CD4-positive, alpha-beta T cell treated with Interleukin-6 for 4 hours (primary cell): Measurements from ENCODE around the gene HEBP1.
"Not testable (repeated sequence)": the region's sequence is repeated elsewhere in the genome, so short reads cannot be mapped to it uniquely, and the experiment has no call there.

ENCODE experiments used
- DNase-seq: peaks from one replicate; pipeline ENCODE4 v3.0.0-alpha.2; 2020; ENCODE audit warnings: mixed read lengths

HEBP1 gene, protein sequence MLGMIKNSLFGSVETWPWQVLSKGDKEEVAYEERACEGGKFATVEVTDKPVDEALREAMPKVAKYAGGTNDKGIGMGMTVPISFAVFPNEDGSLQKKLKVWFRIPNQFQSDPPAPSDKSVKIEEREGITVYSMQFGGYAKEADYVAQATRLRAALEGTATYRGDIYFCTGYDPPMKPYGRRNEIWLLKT

DNA sequence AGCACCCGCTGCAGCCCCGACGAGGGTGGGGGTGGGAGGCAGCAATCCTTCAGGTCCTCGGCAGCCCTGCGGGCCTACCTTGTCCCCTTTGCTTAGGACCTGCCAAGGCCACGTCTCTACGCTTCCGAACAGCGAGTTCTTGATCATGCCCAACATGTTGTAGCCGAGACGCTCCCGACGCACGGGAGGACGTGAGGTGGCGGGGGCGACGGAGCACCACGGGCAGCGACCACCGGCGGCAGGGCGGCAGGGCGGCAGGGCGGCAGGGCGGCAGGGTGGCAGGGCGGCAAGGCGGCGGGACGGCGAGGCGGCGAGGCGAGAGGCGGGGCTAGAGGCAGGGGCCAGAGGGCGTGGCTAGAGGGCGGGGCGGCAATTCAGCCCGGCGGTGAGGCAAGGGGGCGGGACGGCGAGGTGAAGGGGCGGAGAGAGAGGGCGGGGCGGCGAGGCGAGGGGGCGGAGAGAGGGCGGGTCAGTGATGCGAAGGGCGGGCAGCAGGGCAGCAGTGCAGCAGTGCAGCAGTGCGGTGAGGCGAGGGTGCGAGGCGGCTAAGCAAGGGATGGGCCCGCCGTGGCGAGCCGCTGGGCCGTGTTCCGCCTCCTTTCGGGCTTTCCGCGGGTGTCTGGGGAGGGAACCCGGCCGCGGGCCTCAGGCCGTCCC lies at the start of gene HEBP1:
HEBP1 (minus strand) TSS at position 307 of the 657 bp plus-strand sequence; CDS start at position 156, 151 bp downstream.
- DNase-seq: peak; percentile 95

DNA sequence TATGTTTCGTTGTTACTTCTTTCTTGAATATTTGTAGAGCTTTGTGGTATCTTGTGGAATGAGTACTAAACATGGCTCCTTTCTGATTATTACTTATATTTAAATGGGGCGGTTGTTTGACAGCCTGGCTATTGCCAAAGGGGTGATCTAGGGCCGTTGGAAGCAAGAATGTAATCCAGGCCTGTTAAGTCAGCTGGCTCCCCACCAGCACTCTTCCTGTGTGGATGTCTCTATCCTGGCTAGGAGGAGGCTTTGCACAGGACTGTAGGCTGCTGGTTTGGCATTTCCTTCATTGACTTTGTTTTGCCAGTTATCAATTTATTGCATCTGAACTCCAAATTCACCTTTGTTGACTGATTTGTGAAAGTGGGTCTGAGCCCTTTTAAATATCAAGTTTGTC lies 49.8 kb upstream of the HEBP1 start:
- no peak for DNase-seq

DNA sequence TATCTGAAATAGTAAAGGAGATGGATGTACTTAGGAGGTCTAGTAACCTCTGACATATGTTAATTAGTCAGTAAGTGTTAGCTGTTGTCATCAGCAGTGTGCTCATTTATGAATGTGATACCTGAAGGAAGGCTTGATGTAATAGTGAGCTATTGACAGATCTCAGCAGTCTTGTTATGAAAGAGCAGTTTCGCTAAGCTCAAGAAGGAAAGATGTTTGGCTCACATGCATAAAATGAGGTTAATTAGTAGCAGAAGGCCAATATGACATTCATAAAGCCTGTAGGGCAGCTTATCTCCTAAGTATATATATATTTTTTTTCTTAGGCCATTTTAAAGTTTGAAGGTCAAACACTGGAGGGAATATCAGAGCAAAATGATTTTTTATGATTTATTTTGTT lies 46.9 kb upstream of the HEBP1 start:
- DNase-seq: no peak

GRCh38 chr12:13045816-13046215 lies 45.8 kb upstream of the HEBP1 start:
- no peak for DNase-seq

- DNase-seq: no peak
Measured at GRCh38 chr12:13044906-13045299, 44.8 kb upstream of the HEBP1 start.

DNA sequence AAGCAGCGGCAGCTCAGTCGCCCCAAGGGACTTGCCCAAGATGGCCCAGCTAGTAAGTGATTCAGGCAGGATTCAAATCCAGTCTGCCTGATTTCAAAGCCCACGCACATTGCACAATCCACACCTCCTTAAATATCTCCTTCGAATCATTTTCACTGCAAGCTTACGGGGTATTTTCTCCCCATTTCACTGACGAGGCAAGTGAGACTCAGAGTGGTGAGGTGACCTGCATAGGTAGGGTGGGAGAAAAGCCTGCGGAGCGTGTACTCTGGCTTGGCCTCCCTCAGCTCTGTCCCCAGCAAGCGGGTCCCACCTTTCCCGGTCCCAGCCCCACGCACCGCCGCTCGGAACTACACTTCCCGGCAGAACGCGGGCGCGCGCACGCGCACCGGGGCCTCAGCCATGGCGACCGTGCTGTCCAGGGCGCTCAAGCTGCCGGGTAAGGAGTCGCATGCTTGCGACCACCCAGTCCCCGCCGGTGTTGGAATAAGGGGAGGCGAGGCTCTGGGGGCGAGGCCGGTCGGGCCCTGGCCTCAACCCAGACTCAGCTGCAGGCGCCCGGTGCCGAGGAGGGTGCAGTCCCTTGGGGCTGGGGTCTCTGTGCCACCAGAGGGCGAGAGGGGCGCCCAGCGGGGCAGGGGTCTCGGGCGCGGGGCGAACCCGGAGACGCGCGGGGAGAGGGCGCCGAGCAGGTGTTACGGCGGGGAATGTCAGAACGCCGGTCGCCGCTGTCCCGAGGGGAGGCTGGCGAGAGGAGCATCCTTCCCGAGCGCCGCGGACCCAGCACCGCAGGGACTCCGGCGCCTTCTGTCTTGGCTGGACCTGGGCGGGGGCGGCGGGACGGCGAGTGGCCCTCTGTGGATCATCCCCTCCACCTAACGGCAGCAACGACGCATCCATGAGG lies 44.2 kb upstream of the HEBP1 start, which contains the start of gene FAM234B:
FAM234B (plus strand) TSS at position 380 of the 904 bp plus-strand sequence; CDS start at position 403, 23 bp downstream.
- peak; percentile 81 for DNase-seq

DNA sequence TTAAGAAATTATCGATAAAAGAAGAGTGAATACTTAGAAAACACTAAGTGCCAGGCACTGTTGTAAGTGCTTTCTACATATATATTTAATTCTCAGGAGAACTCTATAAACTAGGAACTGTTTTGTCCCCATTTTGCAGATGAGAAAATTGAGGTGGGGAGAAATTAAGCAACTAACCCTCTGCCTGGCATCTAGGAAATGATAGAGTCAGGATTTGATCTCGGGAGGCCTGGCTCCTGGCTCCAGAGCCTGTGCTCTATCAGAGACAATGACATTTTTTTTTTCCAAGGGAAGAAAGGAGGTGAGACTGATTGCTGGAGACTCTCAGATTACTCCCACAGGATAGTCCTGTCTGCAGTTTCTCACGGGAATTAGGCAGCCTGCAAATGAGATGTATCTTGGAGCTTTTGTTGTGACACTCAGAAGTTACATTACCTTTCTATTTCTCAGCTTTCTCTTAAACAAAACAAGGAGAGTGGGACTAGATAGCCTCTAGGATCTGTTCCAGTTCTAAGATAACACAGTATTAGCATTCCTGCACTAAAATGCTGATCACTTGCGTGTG lies 42.7 kb upstream of the HEBP1 start:
- DNase-seq: no peak

DNA sequence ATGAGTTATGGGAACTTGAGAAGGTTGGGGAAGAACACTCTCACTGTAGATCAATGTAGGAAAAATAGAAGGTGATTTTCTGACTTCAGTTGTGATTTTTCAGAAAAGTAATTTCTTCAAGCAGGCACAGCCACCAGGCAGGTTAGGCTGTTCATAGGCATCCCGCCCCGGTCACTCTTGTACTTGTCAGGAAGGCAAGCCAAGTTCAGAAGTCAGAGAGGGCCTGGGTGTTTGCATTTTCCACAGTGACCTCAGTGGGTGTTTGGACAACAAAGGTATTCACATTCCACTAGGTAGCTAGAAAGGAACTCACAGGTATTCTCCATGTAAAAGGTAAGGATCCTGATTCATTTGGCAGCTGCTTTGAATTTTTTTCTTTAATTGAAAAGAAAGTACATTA lies 41.2 kb upstream of the HEBP1 start:
- no peak for DNase-seq

GRCh38 chr12:13039328-13039956 lies 39.4 kb upstream of the HEBP1 start:
- no peak for DNase-seq

DNA sequence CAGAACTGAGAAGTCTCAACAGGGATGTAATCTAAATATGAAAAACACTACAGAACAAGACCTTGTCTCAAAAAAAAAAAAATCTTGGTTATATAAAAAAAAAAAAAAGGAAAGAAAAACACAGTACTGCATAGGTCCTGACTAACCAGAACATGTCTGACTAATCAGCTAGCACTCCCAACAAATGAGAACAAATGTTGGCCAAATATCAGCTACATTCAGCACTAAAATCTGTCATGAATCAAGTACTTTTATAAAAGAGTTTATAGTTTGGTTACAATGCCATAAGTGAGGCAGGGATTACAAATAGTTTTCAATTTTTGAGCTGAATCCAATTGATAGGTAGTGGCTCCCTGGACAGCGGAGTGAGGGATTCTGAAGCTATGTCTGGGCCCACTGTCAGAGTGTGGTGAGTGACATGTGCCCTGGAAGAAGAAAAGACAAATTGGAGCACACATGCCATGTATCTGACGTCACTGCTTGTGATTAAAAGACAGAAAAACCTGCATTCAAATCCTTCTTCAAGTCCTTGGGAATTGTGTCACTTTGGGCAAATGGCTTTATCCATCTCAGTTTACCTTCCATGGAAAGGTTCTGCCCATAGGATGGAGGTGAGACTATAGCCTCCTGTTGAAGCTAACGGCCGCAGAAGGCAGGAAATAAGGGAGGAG lies 38.6 kb upstream of the HEBP1 start:
- DNase-seq: no peak

DNA sequence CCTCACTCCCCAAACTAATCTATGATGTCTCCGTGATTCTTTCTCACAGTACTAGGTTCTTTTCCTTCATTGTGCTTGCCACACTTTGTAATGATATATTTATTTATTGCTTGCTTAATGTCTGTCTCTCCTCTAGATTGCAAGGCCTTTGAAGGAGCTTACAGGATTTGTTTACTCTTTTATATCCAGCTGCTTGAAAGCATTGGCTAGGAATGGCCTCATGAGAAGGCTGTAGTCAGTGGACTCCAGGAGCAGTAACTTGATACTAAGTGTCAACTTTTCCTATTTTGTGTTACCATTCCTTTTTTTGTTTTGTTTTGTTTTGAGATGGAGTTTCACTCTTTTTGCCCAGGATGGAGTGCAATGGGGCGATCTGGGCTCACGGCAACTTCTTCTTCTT lies 36.8 kb upstream of the HEBP1 start:
- DNase-seq: no peak

- not testable (repeated sequence) for DNase-seq
Measured at GRCh38 chr12:13035335-13035734, 35.3 kb upstream of the HEBP1 start.

DNA sequence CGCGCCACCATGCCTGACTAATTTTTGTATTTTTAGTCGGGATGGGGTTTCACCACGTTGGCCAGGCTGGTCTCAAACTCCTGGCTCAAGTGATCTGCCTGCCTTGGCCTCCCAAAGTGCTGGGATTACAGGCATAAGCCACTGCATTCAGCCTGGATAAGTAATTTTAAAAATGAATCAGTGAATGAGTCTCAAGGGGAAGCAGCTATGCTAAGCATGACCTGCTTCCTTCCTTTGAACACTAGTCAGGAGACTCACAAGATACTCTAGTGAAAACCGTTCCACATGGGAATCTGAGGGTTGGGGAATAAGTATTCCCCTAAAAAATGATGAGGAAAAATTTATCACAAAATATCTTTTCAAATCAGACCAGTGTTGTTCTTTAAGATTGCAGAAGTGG lies 33.4 kb upstream of the HEBP1 start:
- no peak for DNase-seq

DNA sequence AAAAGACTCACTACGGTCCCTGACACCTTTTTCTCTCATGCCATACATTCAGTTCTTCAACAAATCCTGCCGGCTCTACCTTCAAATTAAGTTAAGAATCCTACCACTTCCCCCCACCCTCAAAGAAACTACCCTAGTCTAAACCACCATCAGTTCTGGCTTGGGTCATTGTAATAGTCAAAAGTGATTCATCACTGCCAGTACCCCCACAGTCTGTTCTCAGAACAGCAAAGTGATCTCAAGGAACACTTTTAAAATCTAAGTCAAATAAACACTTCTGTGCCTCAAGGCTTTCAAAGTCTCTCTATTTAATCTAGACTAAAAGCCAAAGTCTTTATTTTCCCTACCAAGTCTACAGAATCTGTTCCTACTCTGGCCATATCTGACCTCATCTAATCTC lies 32.1 kb upstream of the HEBP1 start:
- no peak for DNase-seq

GRCh38 chr12:13030541-13031291 lies 30.7 kb upstream of the HEBP1 start:
- no peak for DNase-seq

DNA sequence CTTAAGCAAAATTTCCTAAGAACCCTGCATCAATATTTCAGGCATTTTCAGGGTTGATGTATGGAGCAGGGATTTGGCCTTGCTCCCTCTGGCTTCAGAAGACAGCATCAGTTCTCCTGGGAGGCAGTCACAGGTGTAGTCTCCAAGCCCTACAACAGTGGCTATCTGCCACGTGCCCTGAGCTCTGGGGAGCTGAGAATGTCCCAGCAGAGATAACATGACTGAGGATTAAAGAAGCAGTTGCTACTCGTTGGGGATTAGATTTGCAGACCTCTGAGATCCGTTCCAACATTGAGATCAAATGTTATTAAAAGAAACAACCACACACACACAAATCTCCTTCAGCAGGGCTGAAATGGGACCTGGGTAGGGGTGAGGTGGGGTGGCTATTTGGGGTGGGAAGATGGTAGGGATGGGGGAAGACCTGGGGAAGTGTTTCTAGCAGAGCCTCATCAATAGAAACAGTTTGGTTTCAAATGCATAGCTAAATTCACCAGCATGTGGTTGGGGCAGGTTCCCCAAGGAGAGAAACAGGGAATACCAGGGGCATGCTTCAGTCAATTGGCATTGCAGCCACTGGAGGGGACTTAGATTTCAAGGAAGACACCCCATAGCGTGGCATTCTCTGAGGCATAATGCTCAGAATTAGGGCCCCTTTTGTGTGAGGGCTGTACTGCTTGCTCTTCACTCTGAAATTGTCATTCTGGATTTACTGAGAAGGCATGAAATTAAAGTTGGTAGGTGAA lies 28.9 kb upstream of the HEBP1 start:
- no peak for DNase-seq

- no peak for DNase-seq
Measured at GRCh38 chr12:13027508-13027907, 27.4 kb upstream of the HEBP1 start.

GRCh38 chr12:13027032-13027431 lies 27.0 kb upstream of the HEBP1 start:
- no peak for DNase-seq

DNA sequence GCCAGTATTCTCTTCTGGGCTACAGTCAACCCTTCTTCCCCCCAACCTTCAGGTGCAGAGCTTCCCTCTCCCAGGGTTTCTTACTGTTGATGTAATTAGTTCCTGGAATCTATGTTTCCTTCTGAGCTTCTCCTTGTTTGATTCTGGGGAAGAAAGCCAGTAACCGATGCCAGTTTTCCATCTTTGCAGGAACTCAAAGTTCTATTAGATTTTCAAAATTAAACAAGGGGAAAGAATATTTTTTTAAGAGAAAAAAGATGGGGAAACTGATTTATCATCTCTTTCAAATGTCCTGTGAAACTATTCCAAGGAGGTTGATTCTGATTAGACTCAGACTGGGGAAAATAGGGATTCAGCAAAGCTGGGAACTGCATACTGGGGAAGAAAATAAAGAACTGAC lies 26.2 kb upstream of the HEBP1 start:
- DNase-seq: no peak

- DNase-seq: no peak
Measured at GRCh38 chr12:13024531-13024916, 24.5 kb upstream of the HEBP1 start.
